Liver (tissue), 9 donors: ENCODE results near the gene MUC21. TPM values are rescaled to one million over a fixed set of nuclear protein-coding genes. Genes with fewer than 3 reads are reported as not detected.

Experiments used
- DNase-seq: peaks from one replicate; pipeline ENCODE4 v3.0.0-alpha.2; 2017; ENCODE audit warnings: low spot score
- H3K27ac ChIP-seq, 2 donors: one replicate each; pipeline ENCODE4 v1.7.0; 2013; ENCODE audit warnings: inconsistent platforms in 2 of 2, low read length in 2 of 2, control low read depth in 1 of 2, low read depth in 1 of 2, mild to moderate bottlenecking in 1 of 2
- H3K27me3 ChIP-seq, 4 donors: one replicate each; pipeline versions ENCODE4 v1.6.1 to v1.7.0; 2013; ENCODE audit warnings: low read length in 3 of 4, inconsistent platforms in 1 of 4, mild to moderate bottlenecking in 1 of 4, moderate library complexity in 1 of 4; ENCODE audit not compliant: control insufficient read depth in 4 of 4, insufficient read depth in 4 of 4
- H3K36me3 ChIP-seq, 4 donors: one replicate each; pipeline versions ENCODE4 v1.6.1 to v1.7.0; 2013; ENCODE audit warnings: low read length in 3 of 4, mild to moderate bottlenecking in 3 of 4, low read depth in 1 of 4, moderate library complexity in 1 of 4; ENCODE audit not compliant: control insufficient read depth in 4 of 4, insufficient read depth in 3 of 4
- H3K4me1 ChIP-seq, 4 donors: one replicate each; pipeline versions ENCODE4 v1.6.1 to v1.7.0; 2013; ENCODE audit warnings: low read length in 3 of 4, mild to moderate bottlenecking in 3 of 4, moderate library complexity in 1 of 4; ENCODE audit not compliant: control insufficient read depth in 4 of 4, insufficient read depth in 4 of 4
- H3K4me3 ChIP-seq, 3 donors: one replicate each; pipeline versions ENCODE4 v1.6.1 to v1.7.0; 2013; ENCODE audit warnings: low read length in 3 of 3, control low read depth in 1 of 3, low read depth in 1 of 3, mild to moderate bottlenecking in 1 of 3
- H3K9ac ChIP-seq, 2 donors: one replicate each; pipeline ENCODE4 v1.7.0; 2013; ENCODE audit warnings: low read length in 2 of 2, mild to moderate bottlenecking in 2 of 2, moderate library complexity in 2 of 2, control low read depth in 1 of 2, low read depth in 1 of 2
- H3K9me3 ChIP-seq, 4 donors: one replicate each; pipeline versions ENCODE4 v1.6.1 to v1.7.0; 2013; ENCODE audit warnings: low read length in 3 of 4; ENCODE audit not compliant: control insufficient read depth in 4 of 4
- ATF3 ChIP-seq: IDR thresholded peaks from 2 replicates; pipeline ENCODE4 v1.6.1; 2016; ENCODE audit warnings: antibody characterized with exemption
- FOXA1 ChIP-seq: IDR thresholded peaks from 2 replicates; pipeline ENCODE4 v1.6.1; 2016; ENCODE audit warnings: antibody characterized with exemption
- GABPA ChIP-seq, 2 donors: IDR thresholded peaks in 1 of 2; conservative IDR thresholded peaks in 1 of 2; 2 replicates each; pipeline ENCODE4 v1.6.1; 2016; ENCODE audit warnings: antibody characterized with exemption in 2 of 2, mild to moderate bottlenecking in 1 of 2, moderate library complexity in 1 of 2
- HNF4A ChIP-seq, 2 donors: conservative IDR thresholded peaks; 2 replicates each; pipeline ENCODE4 v1.6.1; 2016; ENCODE audit warnings: antibody characterized with exemption in 2 of 2, mild to moderate bottlenecking in 2 of 2
- HNF4G ChIP-seq: IDR thresholded peaks from 2 replicates; pipeline ENCODE4 v1.6.1; 2016; ENCODE audit warnings: antibody characterized with exemption
- JUND ChIP-seq, 2 donors: IDR thresholded peaks; 2 replicates each; pipeline ENCODE4 v1.6.1; 2016; ENCODE audit warnings: antibody characterized with exemption in 2 of 2
- MAX ChIP-seq: IDR thresholded peaks from 2 replicates; pipeline ENCODE4 v1.6.1; 2016; ENCODE audit warnings: antibody characterized with exemption
- RAD21 ChIP-seq, 2 donors: IDR thresholded peaks; 2 replicates each; pipeline ENCODE4 v1.6.1; 2016; ENCODE audit warnings: antibody characterized with exemption in 2 of 2, mild to moderate bottlenecking in 2 of 2
- REST ChIP-seq: IDR thresholded peaks from 2 replicates; pipeline ENCODE4 v1.6.1; 2016; ENCODE audit warnings: antibody characterized with exemption, mild to moderate bottlenecking
- RXRA ChIP-seq, 2 donors: IDR thresholded peaks; 2 replicates each; pipeline ENCODE4 v1.6.1; 2017 to 2018; ENCODE audit warnings: antibody characterized with exemption in 2 of 2, mild to moderate bottlenecking in 1 of 2
- SP1 ChIP-seq: IDR thresholded peaks from 2 replicates; pipeline ENCODE4 v1.6.1; 2018; ENCODE audit warnings: antibody characterized with exemption, mild to moderate bottlenecking
- YY1 ChIP-seq: IDR thresholded peaks from 2 replicates; pipeline ENCODE4 v1.6.1; 2016; ENCODE audit warnings: antibody characterized with exemption, mild to moderate bottlenecking
- ZBTB33 ChIP-seq: IDR thresholded peaks from 2 replicates; pipeline ENCODE4 v1.6.1; 2016; ENCODE audit warnings: antibody characterized with exemption
- WGBS: extraction: QIAGEN DNeasy Blood & Tissue Kit; methylation state at CpG from one replicate; pipeline ENCODE4 v1.1.7; 2013; 5-methylcytosine and 5-hydroxymethylcytosine counted together
- polyA plus RNA-seq, 2 donors: library from polyadenylated mRNA; stranded (reverse) in 1 of 2; unstranded in 1 of 2; fragments of 200-250 nt in 1 of 2; fragments of >200 nt in 1 of 2; fragmentation: Nextera tagmentation in 1 of 2; extraction: Ambion mirVana in 1 of 2; gene quantifications; one replicate each; pipeline versions ENCODE4 v1.2.1 to v1.2.3, GENCODE V29; 2013 to 2015
- total RNA-seq, 2 donors: library from RNA; depleted of rRNA; stranded (reverse); fragments of >200 nt; gene quantifications; one replicate each; pipeline ENCODE4 v1.2.3, GENCODE V29; 2014
- donor health status: healthy.
- donor health status: healthy.
- donor health status: healthy.
- donor health status: healthy.
- donor health status: healthy.

MUC21 gene
- total and polyA plus RNA-seq, 4 donors: 0.02 TPM; not detected in 3

GRCh38 chr6:30985490-30985889 lies 2.0 kb downstream of the MUC21 start:
- no peak for DNase-seq
- no peak overlapping the region for H3K27ac ChIP-seq
- H3K4me3 ChIP-seq: no peak overlapping the region
- TF ChIP-seq FOXA1: no peak
- no peak for TF ChIP-seq ZBTB33
- no peak for TF ChIP-seq YY1
- no peak for TF ChIP-seq GABPA (IDR thresholded peaks at IDR 0.05 in 1 of 2, conservative IDR thresholded peaks at IDR 0.05 in 1 of 2)
- TF ChIP-seq SP1: no peak
- peaks cover 0 to 8% (median 0%) of the 10 kb centered on the region in 4 donors for H3K4me1 ChIP-seq
- H3K36me3 ChIP-seq: no peaks in the 10 kb centered on the region
- H3K27me3 ChIP-seq: no peaks in the 10 kb centered on the region
- no peak overlapping the region for H3K9ac ChIP-seq
- no peaks in the 10 kb centered on the region for H3K9me3 ChIP-seq
- WGBS: 88% methylated on average over 5 of the region's 5 CpGs

GRCh38 chr6:30987304-30987703 lies 3.8 kb downstream of the MUC21 start:
- WGBS: 89% methylated on average over 6 of the region's 6 CpGs
- H3K4me1 ChIP-seq: peaks cover 0 to 2% (median 0%) of the 10 kb centered on the region in 4 donors
- H3K36me3 ChIP-seq: no peaks in the 10 kb centered on the region
- no peak overlapping the region for H3K4me3 ChIP-seq
- no peak overlapping the region for H3K9ac ChIP-seq
- no peak for DNase-seq
- no peaks in the 10 kb centered on the region for H3K9me3 ChIP-seq
- H3K27me3 ChIP-seq: no peaks in the 10 kb centered on the region
- TF ChIP-seq ATF3 (no peak), YY1 (no peak), JUND (IDR thresholded peaks at IDR 0.05) (no peak), ZBTB33 (no peak), HNF4A (conservative IDR thresholded peaks at IDR 0.05) (no peak), REST (no peak), RXRA (IDR thresholded peaks at IDR 0.05) (no peak), HNF4G (no peak), SP1 (no peak), MAX (no peak), RAD21 (IDR thresholded peaks at IDR 0.05) (no peak), GABPA (IDR thresholded peaks at IDR 0.05 in 1 of 2, conservative IDR thresholded peaks at IDR 0.05 in 1 of 2) (no peak)
- no peak overlapping the region for H3K27ac ChIP-seq
